ENCODE measurements around the gene DAB1. TPM values are rescaled to one million over a fixed set of nuclear protein-coding genes. Genes with fewer than 3 reads are reported as not detected.
"Not testable (repeated sequence)": the region's sequence is repeated elsewhere in the genome, so short reads cannot be mapped to it uniquely, and the experiment has no call there.

The DAB1 gene
- total RNA-seq, 1 donor from 2014 or later = not detected

DNA sequence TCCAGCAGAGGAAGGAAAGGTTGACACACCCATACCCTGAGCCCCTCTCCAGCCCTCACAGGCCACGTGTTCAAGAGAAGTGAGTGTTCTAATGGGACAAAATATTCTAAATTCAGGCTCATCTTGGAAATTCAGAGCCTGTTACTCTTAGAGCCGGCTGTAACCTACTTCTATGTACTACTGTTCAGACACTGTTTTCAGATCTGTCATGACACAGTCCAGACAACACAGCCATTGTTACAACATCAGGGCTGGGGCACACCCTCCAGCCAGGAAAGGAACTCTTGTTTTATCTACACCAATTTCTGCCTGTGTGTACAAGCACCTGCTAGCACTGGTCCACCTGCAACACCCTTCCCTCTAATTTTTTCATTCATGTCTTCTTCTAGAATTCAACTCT is 312.7 kb downstream of the DAB1 start:
- DNase-seq = no peak

DNA sequence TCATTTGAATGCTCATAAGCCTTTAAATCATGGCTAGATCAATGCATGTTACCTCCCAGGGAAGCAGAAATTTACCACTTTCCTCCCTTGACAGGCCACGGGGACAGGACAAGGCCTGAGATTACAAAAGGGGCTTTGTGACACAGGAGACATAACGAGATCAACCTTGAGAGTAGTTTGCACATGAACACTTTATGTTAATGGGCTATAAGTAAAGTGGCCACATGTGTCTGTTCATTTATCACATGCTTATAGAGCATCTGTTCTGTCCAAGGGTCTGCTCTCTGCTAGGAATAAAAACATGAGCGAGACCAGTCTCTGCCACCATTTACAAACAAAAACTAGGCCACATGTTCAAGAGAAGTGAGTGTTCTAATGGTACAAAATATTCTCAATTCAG is 314.0 kb downstream of the DAB1 start:
- DNase-seq = no peak

DNA sequence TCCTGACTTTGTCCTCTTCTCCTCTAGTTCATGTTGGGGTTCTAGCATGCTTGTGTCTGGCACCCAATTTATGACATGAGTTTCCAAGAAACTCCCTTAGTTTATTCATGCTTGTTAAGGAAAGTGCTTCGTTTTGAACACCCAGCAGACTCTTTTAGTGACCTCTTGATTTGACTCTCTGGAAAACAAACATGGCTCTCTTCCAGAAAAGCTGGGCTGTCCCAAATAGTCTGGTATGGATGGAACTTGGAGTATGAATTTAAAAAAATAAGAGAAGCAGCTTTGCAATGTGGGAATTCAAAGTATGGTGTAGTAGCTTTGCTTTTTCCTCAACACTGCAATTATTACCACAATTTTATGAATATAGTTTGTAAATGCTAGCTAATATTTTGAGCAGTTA is 314.6 kb downstream of the DAB1 start:
- DNase-seq = no peak

- DNase-seq = no peak
These were observed 317.6 kb downstream of the DAB1 start for GRCh38 chr1:57106296-57106695.

DNA sequence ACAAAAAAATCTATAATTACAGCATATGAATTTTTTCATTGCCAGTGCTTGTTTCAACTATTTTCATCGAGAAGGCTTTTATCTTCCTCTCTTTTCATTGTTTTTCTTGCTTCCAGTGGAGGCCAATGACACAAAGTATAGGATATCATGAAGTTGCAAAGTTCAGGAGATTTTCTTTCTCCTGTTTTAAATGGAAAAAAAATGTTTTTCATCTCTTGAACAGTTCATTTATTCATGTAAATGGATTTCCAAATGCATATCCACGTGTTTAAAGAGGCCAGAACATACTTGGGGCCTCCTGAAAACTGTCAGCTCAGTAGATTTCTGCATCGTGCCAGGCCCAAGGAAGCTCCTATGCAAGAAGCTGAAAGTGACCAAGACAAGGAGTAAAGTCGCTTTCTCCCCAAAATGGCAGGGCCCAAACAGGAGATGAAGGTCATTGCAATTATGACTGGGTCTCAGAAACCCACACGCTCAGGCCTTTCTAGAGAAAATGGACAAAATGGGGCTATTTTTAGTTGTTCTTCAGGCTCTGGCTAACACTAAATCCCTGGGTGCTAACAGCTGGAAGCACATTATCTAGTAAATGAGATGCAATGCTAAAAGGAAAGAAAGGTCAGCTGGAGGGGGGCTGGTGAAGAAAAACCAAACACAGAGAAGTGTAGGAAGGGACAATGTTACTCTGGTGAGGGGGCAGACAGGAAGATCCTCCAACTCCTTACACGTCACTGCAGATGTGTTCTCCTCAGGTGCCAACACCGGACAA is 321.1 kb downstream of the DAB1 start:
- no peak for DNase-seq

GRCh38 chr1:57101209-57101608 is 322.7 kb downstream of the DAB1 start:
- DNase-seq = no peak

- no peak for DNase-seq
These were observed 329.1 kb downstream of the DAB1 start for GRCh38 chr1:57094749-57095148.

- no peak for DNase-seq
These were observed 330.7 kb downstream of the DAB1 start for GRCh38 chr1:57093122-57093521.

DNA sequence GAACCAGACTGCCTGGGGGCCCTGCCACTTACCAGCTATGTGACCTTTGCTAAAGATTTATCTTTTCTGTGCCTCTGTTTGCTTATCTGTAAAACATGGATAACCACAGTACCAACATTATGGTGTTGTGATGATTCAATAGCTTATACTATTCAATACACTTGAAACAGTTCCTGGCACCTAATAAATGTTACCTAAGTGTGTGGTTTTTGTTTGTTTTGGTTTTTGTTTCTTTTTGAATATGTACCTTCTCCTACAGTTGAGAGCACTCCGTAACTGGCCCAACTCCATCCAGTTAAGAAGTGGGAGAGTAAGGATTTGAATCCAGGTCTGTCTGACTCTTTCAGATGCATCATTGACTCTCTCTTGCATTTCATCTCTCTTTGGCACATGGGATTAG is 332.2 kb downstream of the DAB1 start:
- no peak for DNase-seq

DNA sequence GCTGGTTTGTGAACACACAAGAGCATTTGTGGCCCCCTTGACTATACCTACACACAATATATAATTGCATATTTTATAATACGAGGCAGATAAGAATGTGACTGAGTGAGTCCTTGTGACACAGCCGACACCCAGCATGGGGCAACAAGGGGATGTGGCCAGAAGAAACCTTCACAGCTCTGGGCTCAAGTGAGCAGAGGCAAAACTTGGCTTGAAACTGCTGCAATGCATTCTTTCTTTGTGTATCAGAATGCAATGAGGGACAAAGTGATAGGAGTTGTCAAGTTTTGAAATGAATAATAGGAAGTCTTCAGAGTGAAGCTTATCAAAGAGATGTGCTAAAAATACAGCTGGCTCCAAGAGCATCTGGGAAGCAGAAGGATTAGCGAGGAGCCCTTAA is 334.0 kb downstream of the DAB1 start:
- no peak for DNase-seq

- DNase-seq = no peak
These were observed 334.6 kb downstream of the DAB1 start for GRCh38 chr1:57089221-57089620.

DNA sequence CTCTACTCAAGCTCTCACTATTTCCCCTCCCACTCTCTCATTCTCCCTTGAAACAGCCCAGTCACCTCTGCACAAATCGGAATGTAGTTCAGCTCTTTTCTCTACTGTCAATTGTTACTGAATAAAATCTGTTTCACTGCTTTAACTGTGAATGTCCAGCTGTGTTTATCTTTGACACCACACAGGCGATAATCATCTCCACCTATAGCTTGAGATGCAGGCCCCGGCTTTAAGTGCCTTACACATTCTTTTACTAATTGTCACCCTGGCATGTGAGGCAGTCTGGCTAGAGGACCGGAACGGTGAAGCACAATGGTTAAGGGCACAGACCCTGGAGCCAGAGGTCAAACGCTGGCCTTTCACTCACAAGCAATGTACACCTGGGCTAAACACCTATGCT is 335.2 kb downstream of the DAB1 start:
- no peak for DNase-seq

GRCh38 chr1:57087660-57088059 is 336.2 kb downstream of the DAB1 start:
- not testable (repeated sequence) for DNase-seq

GRCh38 chr1:57086154-57086553 is 337.7 kb downstream of the DAB1 start:
- no peak for DNase-seq

- no peak for DNase-seq
These were observed 339.2 kb downstream of the DAB1 start for GRCh38 chr1:57084701-57085100.

DNA sequence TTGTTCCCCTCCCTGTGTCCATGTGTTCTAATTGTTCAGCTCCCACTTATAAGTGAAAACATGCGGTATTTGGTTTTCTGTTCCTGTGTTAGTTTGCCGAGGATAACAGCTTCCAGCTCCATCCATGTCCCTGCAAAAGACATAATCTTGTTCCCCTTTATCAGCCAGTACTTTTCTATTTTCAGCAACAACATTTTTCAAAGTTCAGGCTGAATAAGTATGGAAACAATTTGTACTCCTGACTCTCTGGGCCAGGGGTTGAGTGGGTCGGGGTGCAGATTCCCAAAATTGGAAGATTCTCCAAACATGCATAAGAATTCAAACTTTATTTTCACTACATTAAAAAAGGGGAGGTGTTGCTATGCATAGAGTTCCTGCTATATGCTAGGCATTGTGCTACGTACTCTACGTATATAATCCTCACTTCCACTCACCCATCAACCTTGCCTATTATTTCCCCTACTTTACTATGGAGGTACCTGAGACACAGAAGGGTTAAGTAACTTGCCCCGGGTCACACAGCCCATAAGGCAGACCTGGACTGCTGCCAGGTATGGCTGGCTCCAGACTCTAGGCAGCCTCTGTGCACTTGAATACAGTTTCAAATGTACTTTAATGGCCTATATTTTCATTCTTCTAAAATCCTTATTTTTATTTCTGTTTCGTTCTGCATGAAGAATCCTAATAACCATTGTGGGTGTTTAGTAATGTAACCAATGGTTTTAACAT is 341.0 kb downstream of the DAB1 start:
- DNase-seq = no peak

DNA sequence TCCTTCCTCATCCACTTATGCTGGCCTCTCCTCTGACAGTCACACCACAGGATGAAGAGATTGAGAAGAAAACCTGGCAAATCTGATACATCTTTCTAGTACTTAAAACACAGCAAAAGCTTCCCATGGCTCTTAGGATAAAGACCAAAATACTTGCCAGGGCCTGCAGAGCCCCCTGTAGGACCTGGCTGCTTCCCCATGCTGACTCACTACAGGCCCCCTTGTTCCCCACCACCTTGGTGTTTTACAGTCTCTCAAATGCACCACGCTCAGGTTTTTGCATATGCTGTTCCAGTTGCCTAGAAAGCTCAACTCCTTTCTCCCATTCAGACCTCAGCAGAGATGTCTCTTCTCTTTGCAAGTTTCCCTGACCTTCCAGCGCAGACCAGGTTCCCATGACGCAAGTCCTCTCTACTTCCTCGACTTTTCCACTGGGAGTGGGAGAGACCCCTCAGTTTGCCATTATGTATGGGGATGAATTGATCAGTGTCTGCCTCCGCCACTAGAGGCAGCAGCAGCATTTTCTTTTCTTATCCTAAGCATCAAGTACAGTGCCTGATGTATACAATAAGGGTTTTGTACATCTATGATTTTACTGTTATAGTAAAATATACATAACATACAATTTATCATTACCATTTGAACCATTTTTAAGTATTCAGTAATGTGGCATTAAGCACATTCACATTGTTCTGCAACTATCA is 344.3 kb downstream of the DAB1 start:
- no peak for DNase-seq

GRCh38 chr1:57072401-57073110 is 351.3 kb downstream of the DAB1 start:
- no peak for DNase-seq

DNA sequence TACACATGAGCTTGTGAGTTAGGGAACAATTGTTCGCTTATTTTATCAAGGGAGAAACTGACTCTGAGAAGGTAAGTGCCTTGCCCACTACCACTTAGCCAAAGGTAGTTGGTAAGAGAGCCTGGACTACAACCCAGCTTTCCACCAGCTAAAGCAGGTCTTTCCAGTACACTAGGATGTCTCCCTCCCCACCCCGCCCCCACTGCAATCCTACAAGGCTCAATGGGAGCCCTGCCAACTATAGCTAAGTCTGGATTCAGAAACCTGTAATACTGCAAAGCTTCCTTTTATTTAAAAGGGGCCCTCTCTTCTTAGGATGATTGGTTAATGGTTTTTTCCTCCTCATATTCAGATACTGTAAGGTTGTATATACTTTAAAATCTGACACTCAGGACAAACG is 356.0 kb downstream of the DAB1 start:
- DNase-seq = no peak

- DNase-seq = no peak
These were observed 356.8 kb downstream of the DAB1 start for GRCh38 chr1:57066980-57067610.

GRCh38 chr1:57065442-57065841 is 358.4 kb downstream of the DAB1 start:
- no peak for DNase-seq

DNA sequence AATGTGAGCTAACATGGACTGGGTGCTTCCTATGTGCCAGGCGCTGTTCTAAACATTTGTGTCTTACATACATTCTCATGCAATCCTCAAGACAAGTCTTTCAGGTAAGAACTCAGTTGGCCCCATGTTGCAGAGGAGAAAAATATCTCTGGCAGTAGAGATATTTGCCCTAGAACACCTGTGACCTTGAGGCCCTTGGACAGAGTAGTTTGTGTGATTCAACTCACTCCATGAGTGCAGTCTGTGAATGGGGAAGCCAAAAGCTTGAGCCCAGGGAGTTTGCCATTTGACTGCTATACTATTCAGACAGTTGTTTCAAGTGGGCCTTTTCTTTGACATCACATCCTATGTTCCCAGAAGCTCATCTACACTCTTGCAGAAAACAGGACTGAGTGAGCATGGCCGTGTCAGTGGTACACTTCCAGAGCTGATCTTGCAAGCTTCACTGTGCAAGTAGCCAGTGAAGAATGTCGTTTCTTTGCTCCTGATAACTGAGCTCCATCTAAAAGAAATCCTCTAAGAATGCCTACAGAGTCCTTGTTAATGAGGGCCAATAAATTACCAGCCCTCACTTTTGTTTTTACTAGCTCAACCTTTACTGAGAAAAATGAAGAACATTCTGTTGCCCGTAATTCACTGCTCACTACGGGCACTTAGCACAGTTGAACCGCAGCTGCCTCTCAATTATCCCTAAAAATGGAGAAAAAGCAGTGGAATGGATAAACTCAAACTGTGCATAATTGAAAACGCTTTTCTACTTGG is 359.3 kb downstream of the DAB1 start:
- DNase-seq = no peak
